Activated CD4-positive, alpha-beta T cell treated with anti-CD3 and anti-CD28 coated beads, Interleukin-10, Interleukin-2, amounts not matched to agents 100 ng/mL and 50 ng/mL, durations not matched to agents 16 hours and 8 hours (primary cell): ENCODE data around the gene UHRF1.
A peak's percentile ranks its signal among the peaks of the same experiment; 100 is the strongest.
"Not testable (repeated sequence)": the region's sequence is repeated elsewhere in the genome, so short reads cannot be mapped to it uniquely, and the experiment has no call there.

Experiments used
- DNase-seq: peaks from one replicate; pipeline ENCODE4 v3.0.0-alpha.2; 2020

Gene UHRF1

DNA sequence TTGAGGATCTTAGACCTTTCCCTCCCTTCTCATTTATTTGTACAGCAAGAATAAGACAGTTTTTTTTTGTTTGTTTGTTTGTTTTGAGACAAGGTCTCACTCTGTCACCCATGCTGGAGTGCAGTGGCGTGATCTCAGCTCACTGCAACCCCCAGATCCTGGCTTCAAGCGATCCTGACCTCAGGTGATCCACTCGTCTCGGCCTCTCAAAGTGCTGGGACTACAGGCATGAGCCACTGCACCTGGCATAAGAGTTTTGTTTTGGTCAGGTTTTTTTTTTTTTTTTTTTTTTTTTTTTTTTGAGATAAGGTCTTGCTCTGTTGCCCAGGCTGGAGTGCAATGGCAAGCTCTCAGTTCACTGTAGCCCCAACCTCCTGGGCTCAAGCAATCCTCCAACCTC lies 29.2 kb downstream of the UHRF1 start:
- not testable (repeated sequence) for DNase-seq

DNA sequence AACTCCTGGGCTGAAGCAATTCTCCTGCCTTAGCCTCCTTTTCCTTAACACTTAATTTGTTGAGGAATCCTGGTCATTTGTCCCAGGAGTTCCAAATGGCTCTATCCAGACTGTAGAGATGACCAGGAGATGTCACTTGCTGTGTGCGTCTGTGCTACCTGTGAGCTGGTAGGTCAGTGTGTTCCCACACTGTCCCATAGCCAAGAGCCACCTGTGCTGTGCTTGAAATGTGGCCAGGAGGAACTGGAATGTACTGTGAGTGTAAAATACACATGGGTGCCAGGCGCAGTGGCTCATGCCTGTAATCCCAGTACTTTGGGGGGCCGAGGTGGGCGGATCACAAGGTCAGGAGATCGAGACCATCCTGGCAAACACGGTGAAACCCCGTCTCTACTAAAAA lies 30.2 kb downstream of the UHRF1 start:
- DNase-seq: no peak

DNA sequence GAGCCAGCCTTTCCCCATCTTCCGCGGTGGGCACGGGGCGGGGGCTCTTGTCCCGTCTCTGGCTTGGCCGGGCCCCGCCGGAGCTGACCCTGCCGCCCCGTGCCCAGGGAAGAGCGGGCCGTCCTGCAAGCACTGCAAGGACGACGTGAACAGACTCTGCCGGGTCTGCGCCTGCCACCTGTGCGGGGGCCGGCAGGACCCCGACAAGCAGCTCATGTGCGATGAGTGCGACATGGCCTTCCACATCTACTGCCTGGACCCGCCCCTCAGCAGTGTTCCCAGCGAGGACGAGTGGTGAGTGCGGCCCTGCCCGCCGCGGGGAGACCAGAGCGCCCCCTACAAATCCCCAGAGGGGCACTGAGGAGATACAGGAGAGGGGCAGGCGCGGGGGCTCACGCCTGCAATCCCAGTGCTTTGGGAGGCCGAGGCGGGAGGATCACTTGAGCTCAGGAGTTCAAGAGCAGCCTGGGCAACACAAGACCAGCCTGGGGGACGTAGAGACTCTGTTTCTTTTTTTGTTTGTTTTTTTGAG lies 32.4 kb downstream of the UHRF1 start:
- not testable (repeated sequence) for DNase-seq

DNA sequence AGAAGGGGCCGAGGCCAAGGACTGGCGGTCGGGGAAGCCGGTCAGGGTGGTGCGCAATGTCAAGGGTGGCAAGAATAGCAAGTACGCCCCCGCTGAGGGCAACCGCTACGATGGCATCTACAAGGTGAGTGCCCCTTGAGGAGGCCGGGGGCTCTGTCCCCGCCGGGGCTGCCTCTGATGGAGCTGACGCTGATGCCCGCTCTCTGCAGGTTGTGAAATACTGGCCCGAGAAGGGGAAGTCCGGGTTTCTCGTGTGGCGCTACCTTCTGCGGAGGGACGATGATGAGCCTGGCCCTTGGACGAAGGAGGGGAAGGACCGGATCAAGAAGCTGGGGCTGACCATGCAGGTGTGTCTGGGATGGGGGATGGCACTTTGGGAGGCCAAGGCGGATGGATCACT lies 41.3 kb downstream of the UHRF1 start:
- not testable (repeated sequence) for DNase-seq

DNA sequence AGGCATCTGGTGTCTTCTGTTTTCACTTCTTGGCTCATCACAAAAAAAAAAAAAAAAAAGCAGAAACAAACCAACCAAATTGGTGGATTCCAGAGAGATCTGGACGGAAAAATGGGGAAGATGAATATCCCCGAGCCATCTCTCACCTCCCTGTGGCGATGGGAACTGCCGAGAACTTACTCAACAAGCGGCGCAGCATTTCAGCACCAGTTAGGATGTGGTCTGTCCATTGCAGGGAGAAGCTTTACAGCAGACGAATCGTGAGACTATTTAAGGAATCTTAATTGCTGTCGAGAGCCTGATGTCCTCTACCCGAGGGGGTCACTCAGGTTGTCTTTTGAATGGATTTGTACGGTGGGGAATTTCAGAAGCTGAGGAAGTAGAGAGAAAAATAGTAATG lies 42.4 kb downstream of the UHRF1 start:
- no peak for DNase-seq

DNA sequence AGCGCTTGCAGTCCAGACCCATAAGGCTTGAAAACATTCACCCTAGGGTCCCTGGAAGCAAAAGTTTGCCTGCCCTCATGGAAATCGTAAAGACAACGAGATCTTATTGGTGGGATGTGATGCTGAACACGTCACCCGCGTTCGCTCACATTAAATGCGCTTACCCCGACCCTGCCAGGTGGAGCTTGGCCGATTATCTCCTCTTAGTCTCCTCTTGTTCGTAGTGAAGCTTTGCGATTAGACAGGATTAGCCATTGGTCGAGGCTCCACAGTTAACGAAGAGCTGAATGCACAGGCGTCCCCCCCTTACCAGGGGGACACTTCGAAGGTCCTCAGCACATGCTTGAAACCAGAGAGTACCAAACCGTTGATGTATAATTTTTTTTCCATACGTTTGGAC lies 43.6 kb downstream of the UHRF1 start:
- DNase-seq: no peak

DNA sequence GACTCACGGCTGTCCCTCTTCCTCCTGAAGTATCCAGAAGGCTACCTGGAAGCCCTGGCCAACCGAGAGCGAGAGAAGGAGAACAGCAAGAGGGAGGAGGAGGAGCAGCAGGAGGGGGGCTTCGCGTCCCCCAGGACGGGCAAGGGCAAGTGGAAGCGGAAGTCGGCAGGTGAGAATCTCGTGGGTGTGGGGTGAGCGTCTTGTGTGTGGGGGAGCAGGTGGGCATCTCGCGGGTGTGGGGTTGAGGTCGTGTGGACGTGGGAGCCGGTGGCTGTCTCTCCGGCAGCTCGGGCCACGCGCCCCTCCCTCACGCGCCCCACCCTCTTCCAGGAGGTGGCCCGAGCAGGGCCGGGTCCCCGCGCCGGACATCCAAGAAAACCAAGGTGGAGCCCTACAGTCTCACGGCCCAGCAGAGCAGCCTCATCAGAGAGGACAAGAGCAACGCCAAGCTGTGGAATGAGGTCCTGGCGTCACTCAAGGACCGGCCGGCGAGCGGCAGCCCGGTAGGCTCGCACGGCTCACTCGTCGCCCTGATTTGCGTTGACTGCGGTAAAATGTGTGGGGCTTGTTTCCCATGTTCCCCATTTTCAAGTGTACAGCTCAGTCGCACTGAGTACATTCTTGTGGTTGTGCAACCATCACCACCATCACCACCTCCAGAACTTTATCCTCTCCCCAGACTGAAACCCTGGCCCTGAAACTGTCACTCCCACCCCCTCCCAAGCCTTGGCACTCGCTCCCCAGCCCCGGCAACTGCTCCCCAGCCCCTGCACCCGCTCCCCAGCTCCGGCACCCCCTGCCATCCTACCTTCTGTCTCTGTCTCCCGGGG lies 45.2 kb downstream of the UHRF1 start:
- DNase-seq: not testable (repeated sequence)

DNA sequence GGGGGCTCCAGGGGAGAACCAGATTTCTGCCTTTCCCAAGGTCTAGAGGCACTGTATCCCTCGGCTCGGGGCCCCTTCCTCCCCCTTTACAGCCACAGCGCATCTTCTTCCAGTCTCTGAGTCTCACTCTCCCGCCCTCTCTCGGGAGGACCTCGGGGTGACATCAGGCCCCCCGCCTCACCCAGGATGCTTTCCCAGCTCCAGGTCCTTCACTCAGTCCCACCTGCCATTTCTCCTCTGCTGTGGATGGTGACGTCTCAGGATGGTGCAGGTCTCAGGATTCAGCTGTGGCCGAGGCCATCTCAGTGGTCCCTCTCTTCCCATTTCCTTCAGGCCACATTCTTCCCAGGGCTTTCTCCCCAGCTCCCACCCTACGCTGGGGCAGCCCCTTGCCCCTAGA lies 46.0 kb downstream of the UHRF1 start:
- DNase-seq: no peak

DNA sequence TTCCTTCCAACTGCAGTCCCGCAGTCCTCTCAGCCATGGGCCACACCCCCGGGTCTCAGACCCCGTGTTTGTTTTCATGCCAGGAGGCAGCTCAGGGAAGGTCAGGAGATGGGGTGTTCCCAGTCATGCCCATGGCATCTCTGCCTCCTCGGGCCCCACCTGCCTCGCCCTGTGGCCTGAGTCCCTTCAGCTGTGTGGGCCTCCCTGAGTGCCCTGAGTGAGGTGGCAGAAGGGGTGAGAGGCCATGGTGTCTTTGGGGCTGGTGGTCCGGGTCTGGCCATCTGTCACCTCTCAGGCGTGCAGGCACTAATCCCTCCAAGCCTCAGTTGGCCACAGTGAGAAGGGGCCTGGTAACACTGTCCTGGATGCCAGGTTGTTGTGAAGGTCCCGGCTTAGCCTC lies 48.7 kb downstream of the UHRF1 start:
- no peak for DNase-seq

DNA sequence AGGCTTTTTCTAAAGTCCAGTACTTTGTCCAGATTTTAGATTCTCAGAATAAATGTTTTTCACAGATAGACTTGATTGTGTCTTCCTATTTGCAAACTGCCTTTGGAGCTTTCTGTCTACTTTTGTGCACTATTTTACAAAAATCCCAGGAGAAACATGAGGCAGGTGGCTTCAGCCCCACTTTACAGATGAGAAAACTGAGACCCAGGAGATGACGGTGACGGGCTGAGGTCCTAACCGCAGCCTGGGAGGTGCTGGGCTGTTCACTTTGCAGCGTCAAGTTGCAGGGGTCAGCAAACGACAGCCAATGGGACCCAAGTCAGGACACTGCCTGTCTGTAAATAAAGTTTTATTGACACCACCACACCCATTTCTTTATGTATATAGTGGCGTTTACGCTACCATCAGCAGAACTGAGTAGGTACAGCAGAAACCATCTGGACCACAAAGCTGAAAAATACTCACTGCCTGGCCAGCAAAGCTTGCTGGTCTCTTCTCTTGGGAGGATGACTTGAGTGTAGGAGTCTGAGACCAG lies 52.9 kb downstream of the UHRF1 start:
- DNase-seq: no peak

DNA sequence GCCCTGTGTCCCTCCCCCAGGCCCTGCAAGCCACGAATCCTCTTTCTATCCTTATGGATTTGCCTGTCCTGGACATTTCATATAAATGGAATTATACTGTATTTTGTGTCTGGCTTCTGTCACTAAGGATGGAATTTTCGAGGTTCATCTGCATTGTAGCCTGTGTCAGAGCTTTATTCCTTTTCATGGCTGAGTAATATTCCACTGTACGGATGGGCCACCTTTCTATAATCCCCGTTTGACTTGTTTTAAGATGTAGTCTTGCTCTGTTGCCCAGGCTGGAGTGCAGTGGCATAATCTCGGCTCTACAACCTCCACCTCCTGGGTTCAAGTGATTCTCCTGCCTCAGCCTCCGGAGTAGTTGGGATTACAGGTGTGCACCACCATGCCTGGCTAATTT lies 55.8 kb downstream of the UHRF1 start:
- no peak for DNase-seq

DNA sequence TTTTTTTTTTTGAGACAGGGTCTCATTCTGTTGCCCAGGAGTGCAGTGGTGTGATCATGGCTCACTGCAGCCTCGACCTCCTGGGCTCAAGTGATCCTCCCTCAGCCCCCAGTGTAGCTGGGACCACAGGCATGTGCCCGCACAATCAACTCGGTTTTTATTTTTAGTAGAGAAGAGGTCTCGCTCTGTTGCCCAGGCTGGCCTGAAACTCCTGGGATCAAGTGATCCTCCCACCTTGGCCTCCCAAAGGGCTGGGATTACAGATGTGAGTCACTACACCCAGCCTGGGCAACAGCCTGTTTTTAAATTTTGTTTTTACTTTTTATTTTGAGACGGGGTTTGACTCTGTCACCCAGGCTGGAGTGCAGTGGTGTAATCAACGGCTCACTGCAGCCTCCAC lies 57.3 kb downstream of the UHRF1 start:
- no peak for DNase-seq

DNA sequence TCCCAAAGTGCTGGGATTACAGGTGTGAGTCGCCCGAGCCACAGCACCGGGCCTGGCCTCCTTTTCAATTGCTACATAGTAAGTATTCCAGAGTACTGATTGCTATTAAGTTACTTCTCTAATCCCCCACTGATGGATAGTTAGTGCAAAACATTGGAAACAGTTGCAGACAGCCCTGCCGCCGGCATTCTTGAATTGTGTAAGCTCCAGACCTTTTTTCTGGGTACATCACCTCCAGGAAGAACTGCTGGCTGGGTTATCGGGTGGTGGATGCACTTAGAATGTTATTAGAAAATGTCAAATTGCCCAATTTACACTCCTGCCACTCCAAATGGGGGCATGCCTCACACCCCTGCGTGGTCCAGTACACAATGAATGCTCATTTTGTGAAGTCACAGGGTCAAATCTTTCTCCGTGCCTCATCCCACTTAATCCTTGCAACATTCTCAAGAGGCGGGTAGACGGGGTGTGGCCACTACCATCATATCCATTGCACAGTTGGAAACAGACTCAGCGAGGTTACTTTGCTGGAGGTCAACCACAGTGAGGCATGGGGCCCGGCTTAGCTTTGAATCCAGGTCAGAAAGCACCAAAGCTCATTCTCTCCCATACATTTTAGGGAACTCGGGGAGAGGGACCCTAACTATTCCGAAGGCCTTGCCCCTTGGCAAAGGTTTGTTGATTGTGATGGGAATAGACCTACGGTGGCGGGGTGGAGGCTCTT lies 58.6 kb downstream of the UHRF1 start:
- no peak for DNase-seq

DNA sequence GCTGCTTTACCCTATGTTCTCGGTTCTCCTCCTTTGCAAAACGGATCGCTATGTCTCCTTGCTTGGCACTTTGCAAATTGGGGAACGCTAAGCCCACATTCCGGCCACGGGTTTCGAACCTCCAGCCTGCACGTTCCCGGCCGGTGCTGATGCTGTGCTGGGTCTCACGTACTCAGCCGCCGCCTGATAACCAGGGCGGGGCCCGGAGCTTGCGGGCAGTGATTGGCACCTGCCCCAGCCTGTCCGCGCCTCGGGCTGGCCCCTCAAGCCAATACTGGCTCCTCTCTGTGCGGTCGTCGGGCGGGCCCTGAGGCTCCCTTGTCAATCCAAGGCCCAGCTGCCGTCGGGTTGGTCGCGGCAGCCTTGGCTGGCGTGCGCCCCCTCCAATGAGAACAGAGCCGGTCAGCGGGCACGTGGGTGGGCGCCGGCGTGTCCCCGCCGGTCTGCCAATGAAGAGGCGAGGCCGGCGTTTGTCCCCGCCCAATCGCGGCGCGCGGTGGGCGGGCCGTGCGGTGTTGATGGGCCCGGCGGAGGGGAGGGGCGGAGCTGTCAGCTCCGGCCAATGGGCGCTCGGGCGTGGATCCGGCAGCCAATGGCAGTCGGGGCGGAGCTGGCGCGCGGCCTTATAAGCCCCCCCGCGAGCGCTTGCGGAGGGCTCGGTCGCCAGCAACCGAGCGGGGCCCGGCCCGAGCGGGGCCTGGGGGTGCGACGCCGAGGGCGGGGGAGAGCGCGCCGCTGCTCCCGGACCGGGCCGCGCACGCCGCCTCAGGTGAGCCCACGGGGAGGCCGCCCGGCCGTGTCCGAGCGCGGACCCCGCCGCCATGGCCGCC lies 59.4 kb downstream of the UHRF1 start, which contains the start of gene KDM4B:
Gene KDM4B (plus strand): TSS at position 652 of the 830 bp plus-strand sequence. CDS start 63,778 bp downstream, outside the sequence.
- DNase-seq: peak; percentile 100

DNA sequence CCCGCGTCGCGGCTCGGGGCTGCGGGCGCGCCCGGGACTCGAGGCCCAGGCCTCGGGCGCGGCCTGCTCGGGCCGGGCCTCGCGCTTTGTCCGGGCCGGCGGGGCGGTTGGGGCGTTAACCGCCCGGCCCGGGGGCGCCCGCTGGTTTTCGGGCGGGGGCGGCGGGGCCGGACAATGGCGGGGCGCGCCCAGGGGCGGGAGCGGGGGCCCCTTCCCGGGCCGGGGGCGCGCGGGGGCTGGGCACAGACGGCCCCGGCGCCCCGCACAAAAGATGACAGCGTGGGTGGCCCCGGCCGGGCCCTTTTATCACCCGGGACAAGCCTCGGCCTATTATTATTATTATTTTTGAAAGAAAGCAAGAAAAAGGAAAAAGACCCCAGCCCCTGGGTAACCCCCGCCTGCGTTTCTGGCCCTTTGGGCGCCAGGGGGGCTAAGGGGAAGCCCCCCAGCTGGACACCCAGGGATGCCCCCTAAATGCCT lies 60.0 kb downstream of the UHRF1 start:
- no peak for DNase-seq

DNA sequence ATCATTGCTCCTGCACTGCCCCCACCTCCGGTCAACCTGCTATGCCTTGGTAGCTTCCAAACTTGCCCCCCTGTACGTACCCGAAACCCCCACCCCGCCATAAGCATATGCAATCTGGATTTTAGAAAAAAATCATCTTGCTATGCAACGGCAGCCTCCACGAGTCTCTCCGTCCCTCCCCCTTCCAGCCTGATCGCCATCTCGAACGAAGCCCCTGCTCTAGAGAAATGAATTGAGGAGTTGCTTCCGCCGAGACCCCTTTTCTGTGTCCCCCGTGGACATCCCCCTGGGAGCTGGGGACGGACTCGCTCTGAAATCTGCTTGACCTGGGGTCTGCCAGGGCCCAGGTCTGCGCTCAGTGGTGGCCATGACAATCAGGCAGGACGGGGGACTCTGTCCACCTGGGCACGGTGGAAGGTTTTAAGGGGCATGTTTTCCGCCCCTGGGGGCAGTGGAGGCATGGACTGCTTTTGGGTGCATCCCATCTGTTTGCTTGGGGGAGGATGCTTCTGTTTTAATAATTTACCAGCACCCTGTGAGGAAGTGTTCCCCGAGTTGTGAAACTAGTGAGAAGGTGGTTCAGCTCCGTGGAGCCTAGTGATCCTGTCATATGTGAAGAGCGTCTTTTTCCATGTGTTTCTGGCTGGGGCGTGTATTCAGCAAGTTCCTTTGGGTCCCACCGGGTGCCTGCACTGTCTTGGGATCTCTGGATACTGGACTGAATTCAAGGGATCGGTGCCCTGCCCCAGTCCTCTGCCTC lies 60.7 kb downstream of the UHRF1 start:
- peak; percentile 26 for DNase-seq

DNA sequence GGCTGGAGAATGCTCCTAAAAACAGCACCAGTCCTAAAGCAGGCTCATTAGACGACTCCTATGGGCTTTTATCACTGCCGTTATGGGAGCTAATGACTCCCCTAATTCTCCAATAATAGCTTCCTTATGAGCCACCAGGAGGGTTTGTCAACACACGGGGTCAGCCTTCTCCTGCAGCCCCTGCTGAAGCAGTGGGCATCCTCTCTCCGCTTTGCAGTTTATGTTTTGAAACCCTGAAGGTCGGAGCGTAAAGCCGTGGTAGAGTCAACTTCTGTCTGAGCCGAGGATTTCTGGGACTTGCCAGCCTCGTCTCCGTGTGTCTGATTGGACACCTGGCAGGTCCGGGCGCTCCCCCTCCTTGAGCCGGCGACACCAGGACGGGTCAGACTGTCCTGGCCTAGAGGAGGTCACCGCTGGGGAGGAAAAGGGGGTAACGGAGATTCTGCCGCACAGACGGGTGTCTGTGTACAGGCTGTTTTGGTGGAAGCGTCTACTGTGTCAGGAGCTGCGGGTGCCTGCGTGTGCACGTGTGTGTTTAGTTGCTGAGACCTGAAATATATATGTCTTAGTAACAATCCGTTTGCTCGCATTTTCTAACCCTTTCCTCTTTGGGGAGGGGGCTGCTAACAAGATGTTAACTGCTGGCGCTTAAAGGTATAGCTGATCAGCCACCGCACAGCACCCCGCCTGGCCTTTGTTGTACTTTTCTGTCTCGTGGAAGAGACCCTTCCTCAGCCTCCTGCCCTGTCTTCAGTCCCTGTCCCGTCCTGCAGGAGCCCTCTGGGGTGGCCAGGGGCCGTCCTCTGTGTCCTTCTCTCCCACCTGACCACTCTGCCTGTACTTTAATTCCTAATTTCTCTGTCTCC lies 61.5 kb downstream of the UHRF1 start:
- no peak for DNase-seq

DNA sequence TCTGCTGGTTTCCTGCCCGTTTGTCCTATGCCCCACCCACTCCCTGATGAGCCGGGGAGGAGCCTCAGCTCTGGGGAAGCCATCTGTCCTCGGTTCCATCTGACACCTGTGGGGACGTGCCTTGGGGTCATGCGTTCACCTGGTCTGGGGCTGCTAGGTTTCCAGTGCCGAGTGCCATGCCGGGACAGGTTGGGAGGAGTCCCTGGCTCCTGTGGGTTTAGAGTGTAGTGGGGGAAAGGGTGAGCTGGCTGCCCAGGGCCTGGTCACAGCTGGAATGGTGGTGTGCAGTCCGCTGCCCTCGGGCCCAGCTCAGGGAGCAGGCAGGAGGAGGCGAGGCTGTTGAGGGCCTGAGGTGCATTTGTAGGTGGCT lies 62.1 kb downstream of the UHRF1 start:
- peak; percentile 38 for DNase-seq

DNA sequence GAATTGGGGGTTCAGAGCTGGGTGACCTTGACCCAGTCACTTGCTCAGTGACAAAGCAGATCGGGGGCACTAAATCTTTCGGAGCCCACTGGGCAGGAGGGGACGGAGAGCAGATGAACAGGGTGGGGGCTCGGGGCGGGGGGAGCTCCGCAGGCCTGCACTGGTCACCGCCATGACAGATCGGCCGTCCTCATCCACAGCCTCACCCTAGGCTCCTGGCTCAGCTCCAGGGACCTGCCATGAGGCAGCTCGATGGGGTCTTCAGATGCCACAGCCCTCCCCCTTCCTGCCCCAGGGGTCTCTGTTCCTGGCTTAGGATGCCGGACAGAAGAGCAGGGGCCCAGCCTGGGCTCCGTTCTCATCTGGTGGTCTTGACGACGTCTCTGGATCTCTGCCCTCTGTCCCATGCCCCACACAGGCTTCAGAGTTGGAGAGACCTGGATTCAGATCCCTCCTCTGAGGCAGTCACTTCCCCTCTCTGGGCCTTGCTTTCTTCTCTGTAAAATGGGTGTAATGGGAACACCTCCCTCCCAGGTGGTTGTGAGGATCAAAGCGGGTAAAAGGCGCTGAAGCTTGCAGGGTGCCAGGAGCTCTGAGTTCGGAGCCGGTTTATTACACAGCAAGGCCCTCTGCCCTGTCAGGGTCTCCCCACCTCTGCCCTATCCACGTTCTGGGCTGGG lies 62.7 kb downstream of the UHRF1 start:
- DNase-seq: no peak

DNA sequence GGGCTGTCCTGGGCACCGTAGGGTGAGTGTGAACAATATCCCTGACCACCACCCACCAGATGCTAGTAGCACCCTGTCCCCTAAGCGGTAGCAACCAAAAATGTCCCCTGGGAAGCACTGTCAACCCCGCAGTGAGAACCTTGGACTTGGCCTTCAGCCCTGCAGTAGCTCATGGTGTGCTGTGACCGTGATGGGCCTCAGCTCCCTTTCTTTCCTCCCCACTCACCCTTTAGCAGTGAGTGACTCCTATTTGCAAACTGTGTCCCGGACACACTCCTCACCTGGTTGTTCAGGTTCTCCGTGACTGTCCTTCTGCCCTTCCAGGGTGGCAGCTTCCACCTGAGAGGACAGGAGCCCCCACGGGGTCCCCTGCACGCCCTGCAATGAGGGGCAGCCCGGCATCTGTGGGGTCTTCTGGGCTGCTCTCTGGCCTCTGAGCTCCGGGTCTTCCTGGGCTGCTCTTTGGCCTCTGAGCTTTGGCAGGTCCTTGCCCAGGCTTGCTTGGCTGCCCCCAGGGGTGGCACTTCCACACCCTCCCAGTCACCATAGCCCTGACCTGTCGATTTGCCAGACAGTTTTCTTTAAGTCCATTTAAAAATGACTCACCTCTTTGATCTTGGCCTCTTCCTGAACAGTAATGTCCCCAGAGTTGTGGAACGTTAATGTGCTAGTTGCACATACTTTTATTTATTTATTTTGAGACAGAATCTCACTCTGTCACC lies 63.4 kb downstream of the UHRF1 start:
- DNase-seq: no peak
